ENCODE data around the gene KIAA1958. TPM values are rescaled to one million over a fixed set of nuclear protein-coding genes. Genes with fewer than 3 reads are reported as not detected.
A peak's percentile ranks its signal among the peaks of the same experiment; 100 is the strongest.

Gene KIAA1958
- total and polyA plus RNA-seq, 2 donors from 2014 or later: 2.6 to 15.3 TPM

- intact Hi-C loops (cut with DNase I): no loop called here
- no peaks in the 10 kb centered on the region for H3K36me3 ChIP-seq (ENCODE audit: control insufficient read depth in 2 of 3, insufficient read depth in 3 of 3, low read length in 3 of 3)
- DNase-seq (no peak), FAIRE-seq (no peak)
- no peak for TF ChIP-seq CTCF (IDR thresholded peaks at IDR 0.05; ENCODE audit: borderline replicate concordance, extremely low read depth, insufficient read depth)
- H3K9ac ChIP-seq (ENCODE audit: low read length in 3 of 3): no peak overlapping the region
- no peaks in the 10 kb centered on the region for H3K9me3 ChIP-seq (ENCODE audit: control insufficient read depth in 2 of 3, insufficient read depth in 1 of 3, low read length in 3 of 3)
- H3K27ac ChIP-seq (ENCODE audit: low read depth in 2 of 2, low read length in 2 of 2): peak overlapping the region; percentile 27 to 42
- H3K27me3 ChIP-seq (ENCODE audit: control insufficient read depth, insufficient read depth, low read length): no peaks in the 10 kb centered on the region
- H3K4me1 ChIP-seq (ENCODE audit: control insufficient read depth in 2 of 3, insufficient read depth in 2 of 3, low read depth in 1 of 3, low read length in 3 of 3): peaks cover 0 to 29% (median 9%) of the 10 kb centered on the region in 3 donors
- no peak overlapping the region for H3K4me3 ChIP-seq (ENCODE audit: low read length in 3 of 3)
Measured at GRCh38 chr9:112555844-112556482, 69.3 kb downstream of the KIAA1958 start.

DNA sequence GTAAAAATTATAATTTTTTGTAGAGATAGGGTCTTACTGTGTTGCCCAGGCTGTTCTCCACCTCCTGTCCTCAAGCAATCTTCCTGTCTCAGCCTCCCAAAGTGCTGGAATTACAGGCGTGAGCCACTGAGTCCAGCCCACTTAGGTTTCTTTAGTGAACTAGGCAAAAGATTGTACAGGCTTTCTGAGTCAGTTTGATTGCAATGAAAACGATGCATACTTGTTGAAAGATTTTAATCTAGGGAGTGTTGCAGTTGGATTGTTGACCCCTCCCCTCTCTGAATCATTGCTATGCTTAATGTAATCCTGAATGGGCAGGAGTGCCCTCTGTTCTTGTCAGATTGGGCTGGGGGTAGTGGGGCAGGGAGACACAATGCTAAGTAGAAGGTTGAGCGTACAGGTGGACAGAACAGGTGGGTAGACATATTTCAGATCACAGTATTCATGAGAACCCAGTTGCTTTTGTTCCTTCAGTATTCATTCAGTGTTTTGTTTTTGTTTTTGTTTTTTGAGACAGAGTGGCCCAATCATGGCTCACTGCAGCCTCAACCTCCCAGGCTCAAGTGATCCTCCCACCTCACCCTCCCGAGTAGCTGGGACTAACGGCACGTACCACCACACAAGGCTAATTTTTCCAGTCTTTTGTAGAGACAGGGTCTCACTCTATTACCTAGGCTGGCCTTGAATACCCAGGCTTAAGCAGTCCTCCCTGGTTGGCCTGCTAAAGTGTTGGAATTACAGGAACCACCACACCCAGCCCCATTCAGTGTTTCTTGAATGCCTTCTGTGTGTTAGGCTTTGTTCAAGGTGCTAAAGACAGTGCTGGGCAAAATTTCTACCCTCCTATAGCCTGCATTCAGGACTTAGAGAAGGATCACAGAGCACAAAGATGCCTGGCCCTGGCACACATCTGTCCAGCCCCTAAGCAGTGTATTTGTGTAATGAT is 70.1 kb downstream of the KIAA1958 start:
- no peaks in the 10 kb centered on the region for H3K27me3 ChIP-seq (ENCODE audit: control insufficient read depth, insufficient read depth, low read length)
- peak overlapping the region; percentile 27 to 42 for H3K27ac ChIP-seq (ENCODE audit: low read depth in 2 of 2, low read length in 2 of 2)
- TF ChIP-seq CTCF (IDR thresholded peaks at IDR 0.05; ENCODE audit: borderline replicate concordance, extremely low read depth, insufficient read depth): no peak
- DNase-seq (no peak), FAIRE-seq (no peak)
- no peaks in the 10 kb centered on the region for H3K9me3 ChIP-seq (ENCODE audit: control insufficient read depth in 2 of 3, insufficient read depth in 1 of 3, low read length in 3 of 3)
- intact Hi-C loops (cut with DNase I): no loop called here
- H3K9ac ChIP-seq (ENCODE audit: low read length in 3 of 3): no peak overlapping the region
- H3K4me3 ChIP-seq (ENCODE audit: low read length in 3 of 3): no peak overlapping the region
- H3K4me1 ChIP-seq (ENCODE audit: control insufficient read depth in 2 of 3, insufficient read depth in 2 of 3, low read depth in 1 of 3, low read length in 3 of 3): peaks cover 0 to 29% (median 7%) of the 10 kb centered on the region in 3 donors
- H3K36me3 ChIP-seq (ENCODE audit: control insufficient read depth in 2 of 3, insufficient read depth in 3 of 3, low read length in 3 of 3): no peaks in the 10 kb centered on the region

DNA sequence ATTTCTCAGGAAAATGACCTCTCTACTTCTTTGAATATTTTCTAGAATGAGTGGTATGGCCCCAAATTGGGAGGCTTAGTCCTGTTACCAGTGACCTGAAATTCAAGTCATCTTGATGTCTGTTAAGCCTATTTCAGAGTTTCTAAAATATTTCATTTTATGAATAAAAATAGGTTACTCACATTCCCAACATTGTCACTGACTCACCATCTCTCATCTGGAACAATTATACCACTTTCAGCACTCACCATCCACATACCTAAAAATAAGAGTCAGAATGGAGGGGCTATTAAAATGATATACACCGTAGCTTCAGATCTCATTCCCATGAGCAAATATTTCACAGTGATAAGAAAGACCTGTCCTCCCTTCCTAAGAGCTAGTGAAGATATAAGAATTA is 71.8 kb downstream of the KIAA1958 start:
- H3K4me1 ChIP-seq (ENCODE audit: control insufficient read depth in 2 of 3, insufficient read depth in 2 of 3, low read depth in 1 of 3, low read length in 3 of 3): peaks cover 0 to 21% (median 3%) of the 10 kb centered on the region in 3 donors
- no peak for TF ChIP-seq CTCF (IDR thresholded peaks at IDR 0.05; ENCODE audit: borderline replicate concordance, extremely low read depth, insufficient read depth)
- no peak overlapping the region for H3K27ac ChIP-seq (ENCODE audit: low read depth in 2 of 2, low read length in 2 of 2)
- no peaks in the 10 kb centered on the region for H3K36me3 ChIP-seq (ENCODE audit: control insufficient read depth in 2 of 3, insufficient read depth in 3 of 3, low read length in 3 of 3)
- no peaks in the 10 kb centered on the region for H3K27me3 ChIP-seq (ENCODE audit: control insufficient read depth, insufficient read depth, low read length)
- FAIRE-seq: no peak
- H3K9me3 ChIP-seq (ENCODE audit: control insufficient read depth in 2 of 3, insufficient read depth in 1 of 3, low read length in 3 of 3): no peaks in the 10 kb centered on the region
- DNase-seq: no peak
- intact Hi-C loops (cut with DNase I): no loop called here
- H3K9ac ChIP-seq (ENCODE audit: low read length in 3 of 3): no peak overlapping the region
- no peak overlapping the region for H3K4me3 ChIP-seq (ENCODE audit: low read length in 3 of 3)
